Fibroblast of mammary gland (primary cell): ENCODE data around the gene VPS4A.

ENCODE experiments used
- DNase-seq: peaks from one replicate; pipeline ENCODE4 v3.0.0-alpha.2; 2010; ENCODE audit warnings: low read depth
- H3K4me3 ChIP-seq: 2 replicates; pipeline ENCODE4 v1.5.1; 2011; ENCODE audit warnings: low read depth, mild to moderate bottlenecking, low read length, moderate library complexity; ENCODE audit not compliant: control insufficient read depth
- TF ChIP-seq, protein P1 (sequence below): conservative IDR thresholded peaks from 2 replicates; pipeline ENCODE4 v1.5.1; 2011; ENCODE audit warnings: low read depth, low read length, inconsistent platforms; ENCODE audit not compliant: control insufficient read depth, insufficient read depth

The VPS4A gene

DNA sequence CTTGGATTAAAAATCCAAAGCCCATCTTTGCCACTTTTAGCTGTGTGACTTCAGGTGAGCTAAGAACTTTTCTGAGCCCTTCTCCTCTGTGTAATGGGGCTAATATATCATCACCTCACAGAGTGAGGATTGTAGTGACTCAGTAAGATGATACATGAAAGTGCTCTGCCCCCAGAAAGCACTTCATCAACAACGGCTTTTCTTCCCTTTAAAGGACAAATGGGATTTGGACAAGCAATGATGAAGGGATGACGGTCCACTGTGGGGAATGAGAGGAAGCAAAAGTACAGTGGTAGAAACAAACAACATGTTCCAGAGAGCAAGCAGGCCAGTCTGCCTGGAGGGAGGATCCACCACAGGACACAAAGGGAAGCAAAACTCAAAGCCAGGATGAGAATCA lies 54.8 kb downstream of the VPS4A start:
- TF ChIP-seq, protein P1, sequence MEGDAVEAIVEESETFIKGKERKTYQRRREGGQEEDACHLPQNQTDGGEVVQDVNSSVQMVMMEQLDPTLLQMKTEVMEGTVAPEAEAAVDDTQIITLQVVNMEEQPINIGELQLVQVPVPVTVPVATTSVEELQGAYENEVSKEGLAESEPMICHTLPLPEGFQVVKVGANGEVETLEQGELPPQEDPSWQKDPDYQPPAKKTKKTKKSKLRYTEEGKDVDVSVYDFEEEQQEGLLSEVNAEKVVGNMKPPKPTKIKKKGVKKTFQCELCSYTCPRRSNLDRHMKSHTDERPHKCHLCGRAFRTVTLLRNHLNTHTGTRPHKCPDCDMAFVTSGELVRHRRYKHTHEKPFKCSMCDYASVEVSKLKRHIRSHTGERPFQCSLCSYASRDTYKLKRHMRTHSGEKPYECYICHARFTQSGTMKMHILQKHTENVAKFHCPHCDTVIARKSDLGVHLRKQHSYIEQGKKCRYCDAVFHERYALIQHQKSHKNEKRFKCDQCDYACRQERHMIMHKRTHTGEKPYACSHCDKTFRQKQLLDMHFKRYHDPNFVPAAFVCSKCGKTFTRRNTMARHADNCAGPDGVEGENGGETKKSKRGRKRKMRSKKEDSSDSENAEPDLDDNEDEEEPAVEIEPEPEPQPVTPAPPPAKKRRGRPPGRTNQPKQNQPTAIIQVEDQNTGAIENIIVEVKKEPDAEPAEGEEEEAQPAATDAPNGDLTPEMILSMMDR = no peak
- DNase-seq = peak; percentile 76

DNA sequence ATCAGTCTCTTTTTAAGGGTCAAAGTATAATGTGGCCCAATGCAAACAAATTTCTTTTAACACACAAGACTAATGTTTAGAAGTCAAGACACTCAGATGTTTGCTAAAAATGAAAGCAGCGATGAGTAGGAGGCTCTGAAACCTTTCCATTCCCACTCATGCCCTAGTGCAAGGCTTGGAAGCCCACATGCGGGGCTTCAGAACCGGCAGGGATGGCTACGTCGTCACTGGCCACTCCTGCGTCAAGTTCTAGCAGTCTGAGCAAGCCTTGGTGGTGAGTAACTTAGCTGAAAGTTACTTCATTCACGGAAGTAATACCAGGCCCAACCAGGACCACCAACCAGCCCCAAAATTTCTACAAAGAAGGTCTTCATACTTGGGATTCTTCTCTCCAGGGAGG lies 55.3 kb downstream of the VPS4A start:
- peak; percentile 37 for DNase-seq
- TF ChIP-seq, protein P1 = no peak
- no peak overlapping the region for H3K4me3 ChIP-seq

More for the DNA sequence above, 54.8 kb downstream of the VPS4A start:
- H3K4me3 ChIP-seq = no peak overlapping the region

DNA sequence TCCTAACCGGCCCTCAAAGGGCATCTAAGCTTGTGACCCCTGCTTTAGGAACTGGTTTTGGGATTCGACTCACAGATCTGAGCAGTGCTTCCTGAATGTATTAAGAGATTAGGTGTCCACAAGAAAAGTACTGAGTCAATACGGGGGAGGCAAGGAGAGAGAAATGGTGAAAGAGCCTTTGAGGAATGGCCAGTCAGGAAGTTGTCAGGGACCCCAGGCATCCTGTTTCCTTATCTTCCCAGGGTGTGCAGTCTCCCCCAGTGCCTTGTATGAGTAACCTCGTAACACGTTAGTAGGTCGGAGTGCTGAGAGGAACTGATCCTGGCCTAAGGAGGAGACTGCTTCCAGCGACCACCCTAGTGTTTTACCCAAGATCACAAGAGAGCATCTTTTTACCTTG lies 56.8 kb downstream of the VPS4A start:
- no peak overlapping the region for H3K4me3 ChIP-seq
- peak; percentile 56 for DNase-seq
- TF ChIP-seq, protein P1 = no peak

DNA sequence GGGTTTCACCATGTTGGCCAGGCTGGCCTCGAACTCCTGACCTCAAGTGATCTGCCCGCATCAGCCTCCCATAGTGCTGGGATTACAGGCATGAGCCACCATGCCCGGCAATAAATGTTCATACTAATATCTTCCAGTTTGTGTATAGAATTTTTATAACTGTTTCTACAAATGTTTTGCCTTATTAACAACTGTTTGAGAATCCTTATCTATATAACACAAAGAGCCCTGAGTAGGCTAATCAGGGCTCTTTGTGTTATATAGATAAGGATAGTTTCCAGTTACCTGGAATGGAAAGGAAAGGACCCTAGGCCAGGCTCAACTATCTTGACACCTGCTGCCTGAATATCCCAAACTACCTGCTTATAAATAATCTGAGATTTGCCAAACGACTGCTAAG lies 57.7 kb downstream of the VPS4A start:
- TF ChIP-seq, protein P1 = no peak
- DNase-seq = no peak
- H3K4me3 ChIP-seq = no peak overlapping the region

DNA sequence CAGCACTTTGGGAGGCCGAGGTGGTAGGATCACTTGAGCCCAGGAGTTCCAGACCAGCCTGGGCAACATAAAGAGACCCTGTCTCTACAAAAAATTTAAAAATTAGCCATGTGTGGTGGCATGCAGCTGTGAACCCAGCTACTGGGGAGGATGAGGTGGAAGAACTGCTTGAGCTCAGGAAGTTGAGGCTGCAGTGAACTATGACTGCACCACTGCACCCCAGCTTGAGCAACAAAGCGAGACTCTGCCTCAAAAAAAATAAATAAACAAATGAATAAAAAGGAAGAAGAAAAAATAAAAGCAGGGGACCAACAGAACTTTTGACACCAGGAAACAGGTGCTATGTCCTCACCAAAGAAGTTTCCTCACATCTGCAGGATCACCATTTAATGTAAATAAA lies 60.4 kb downstream of the VPS4A start:
- TF ChIP-seq, protein P1 = no peak
- no peak for DNase-seq
- no peak overlapping the region for H3K4me3 ChIP-seq

DNA sequence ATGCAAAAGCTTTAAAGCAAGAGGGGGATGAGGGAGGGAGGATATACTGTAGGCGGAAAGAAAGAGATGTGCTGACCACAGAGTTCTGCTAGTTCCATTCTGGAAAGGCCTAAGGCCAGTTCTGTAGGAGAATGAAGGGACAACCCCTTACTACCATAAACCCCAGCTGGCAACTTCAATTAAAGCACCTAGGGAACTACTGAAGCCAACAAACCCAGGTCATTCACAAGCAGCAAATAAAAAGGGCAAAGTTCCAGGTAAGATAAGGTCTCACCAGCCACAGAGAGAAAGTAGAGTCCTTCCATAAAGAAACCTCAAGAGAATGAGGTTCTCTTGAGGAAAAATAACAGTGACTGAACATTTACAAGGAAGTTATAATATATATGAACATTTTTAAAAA lies 61.9 kb downstream of the VPS4A start:
- no peak for DNase-seq
- TF ChIP-seq, protein P1 = no peak
- no peak overlapping the region for H3K4me3 ChIP-seq
